Hematopoietic multipotent progenitor cell treated with erythropoietin and hydrocortisone succinate and interleukin-3 and kit ligand, for 15 days (in vitro differentiated cells): ENCODE measurements around the gene PDGFD.

ENCODE experiments used
- DNase-seq: peaks from one replicate; pipeline ENCODE4 v3.0.0-alpha.2; 2015; ENCODE audit warnings: low spot score

PDGFD gene

GRCh38 chr11:104093426-104094280 is 70.3 kb downstream of the PDGFD start:
- no peak for DNase-seq

- no peak for DNase-seq
Observed at GRCh38 chr11:104092744-104093143, 71.2 kb downstream of the PDGFD start.

GRCh38 chr11:104091281-104092096 is 72.5 kb downstream of the PDGFD start:
- DNase-seq: no peak

- DNase-seq: no peak
Observed at GRCh38 chr11:104090767-104091166, 73.2 kb downstream of the PDGFD start.

- no peak for DNase-seq
Observed at GRCh38 chr11:104089481-104089880, 74.5 kb downstream of the PDGFD start.

GRCh38 chr11:104086621-104087020 is 77.3 kb downstream of the PDGFD start:
- no peak for DNase-seq

GRCh38 chr11:104078995-104079394 is 85.0 kb downstream of the PDGFD start:
- DNase-seq: no peak

- DNase-seq: no peak
Observed at GRCh38 chr11:104078245-104078644, 85.7 kb downstream of the PDGFD start.

GRCh38 chr11:104076455-104076854 is 87.5 kb downstream of the PDGFD start:
- DNase-seq: no peak

- DNase-seq: no peak
Observed at GRCh38 chr11:104075706-104076105, 88.2 kb downstream of the PDGFD start.

- no peak for DNase-seq
Observed at GRCh38 chr11:104075091-104075490, 88.9 kb downstream of the PDGFD start.

GRCh38 chr11:104073950-104074705 is 89.8 kb downstream of the PDGFD start:
- no peak for DNase-seq

GRCh38 chr11:104067534-104067933 is 96.4 kb downstream of the PDGFD start:
- DNase-seq: no peak

- DNase-seq: no peak
Observed at GRCh38 chr11:104064034-104064630, 99.8 kb downstream of the PDGFD start.

- no peak for DNase-seq
Observed at GRCh38 chr11:104061853-104062521, 102.0 kb downstream of the PDGFD start.

GRCh38 chr11:104060820-104061219 is 103.1 kb downstream of the PDGFD start:
- no peak for DNase-seq

GRCh38 chr11:104060004-104060794 is 103.7 kb downstream of the PDGFD start:
- no peak for DNase-seq

- DNase-seq: no peak
Observed at GRCh38 chr11:104058680-104059079, 105.3 kb downstream of the PDGFD start.

- DNase-seq: no peak
Observed at GRCh38 chr11:104057908-104058307, 106.0 kb downstream of the PDGFD start.

GRCh38 chr11:104055596-104055995 is 108.4 kb downstream of the PDGFD start:
- no peak for DNase-seq
